SW480 (cell line): ENCODE measurements around the gene DHX58.

Source experiments
- DNase-seq: peaks from one replicate; pipeline ENCODE4 v3.0.0-alpha.2; 2016; ENCODE audit warnings: low spot score

DHX58 gene

DNA sequence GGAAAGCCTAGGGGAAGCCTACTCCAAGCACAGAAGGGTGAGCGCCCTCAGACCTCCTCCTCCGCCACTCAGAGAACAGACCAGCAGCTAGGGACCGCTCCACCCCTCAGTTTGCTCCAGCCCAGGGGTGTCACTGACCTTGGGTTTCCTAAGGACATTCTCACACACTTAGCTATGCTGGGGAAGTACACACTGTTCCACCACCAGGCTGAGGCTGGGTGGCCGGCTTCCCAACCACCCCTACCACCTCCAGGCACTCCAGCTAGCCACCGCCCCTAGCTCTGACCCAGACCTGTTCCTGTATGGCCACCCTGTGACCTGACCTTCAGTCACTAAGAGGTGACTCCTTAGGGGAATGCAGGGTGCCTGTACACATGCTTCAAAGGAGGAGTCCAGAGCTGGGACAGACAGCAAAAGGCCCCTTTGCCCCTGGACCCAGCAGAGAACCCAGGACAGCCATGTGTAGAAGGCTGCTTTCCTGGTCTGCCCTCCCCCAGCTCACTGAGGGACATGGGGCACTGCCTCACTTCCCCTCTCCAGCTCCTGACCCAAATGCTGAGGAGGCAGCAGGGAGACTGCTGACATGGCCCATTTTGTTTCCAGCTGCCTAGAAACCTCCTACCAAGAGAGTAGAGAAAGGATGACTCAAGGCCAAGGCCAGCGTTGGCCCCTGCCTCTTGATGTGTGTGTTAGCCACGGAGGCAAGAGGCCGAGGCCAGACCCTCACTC, 16.8 kb upstream of the DHX58 start:
- DNase-seq: no peak

- no peak for DNase-seq
Observed at GRCh38 chr17:42127414-42127813, 14.9 kb upstream of the DHX58 start.

- no peak for DNase-seq
Observed at GRCh38 chr17:42126836-42127235, 14.3 kb upstream of the DHX58 start.

DNA sequence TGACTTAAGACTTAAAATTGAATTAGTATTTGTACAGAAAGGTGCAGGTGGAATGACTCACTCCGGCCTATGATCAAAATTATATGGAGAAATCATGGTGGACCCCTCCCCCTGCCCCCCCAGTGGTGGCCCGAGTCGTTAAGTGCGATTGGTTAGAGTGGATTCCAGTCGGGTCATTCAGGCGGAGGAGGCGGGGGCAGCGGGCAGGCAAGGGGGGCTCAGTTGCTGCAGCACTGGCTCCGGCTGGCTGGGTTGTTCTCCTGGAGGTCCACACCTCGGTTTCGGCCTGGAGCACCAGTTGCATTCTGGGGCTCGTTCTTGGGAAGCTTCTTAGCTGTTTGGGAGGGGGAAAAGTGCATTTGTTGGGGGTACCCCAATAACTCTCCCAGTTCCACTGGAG, 13.1 kb upstream of the DHX58 start:
- DNase-seq: no peak

GRCh38 chr17:42124256-42124655, 11.7 kb upstream of the DHX58 start:
- no peak for DNase-seq

DNA sequence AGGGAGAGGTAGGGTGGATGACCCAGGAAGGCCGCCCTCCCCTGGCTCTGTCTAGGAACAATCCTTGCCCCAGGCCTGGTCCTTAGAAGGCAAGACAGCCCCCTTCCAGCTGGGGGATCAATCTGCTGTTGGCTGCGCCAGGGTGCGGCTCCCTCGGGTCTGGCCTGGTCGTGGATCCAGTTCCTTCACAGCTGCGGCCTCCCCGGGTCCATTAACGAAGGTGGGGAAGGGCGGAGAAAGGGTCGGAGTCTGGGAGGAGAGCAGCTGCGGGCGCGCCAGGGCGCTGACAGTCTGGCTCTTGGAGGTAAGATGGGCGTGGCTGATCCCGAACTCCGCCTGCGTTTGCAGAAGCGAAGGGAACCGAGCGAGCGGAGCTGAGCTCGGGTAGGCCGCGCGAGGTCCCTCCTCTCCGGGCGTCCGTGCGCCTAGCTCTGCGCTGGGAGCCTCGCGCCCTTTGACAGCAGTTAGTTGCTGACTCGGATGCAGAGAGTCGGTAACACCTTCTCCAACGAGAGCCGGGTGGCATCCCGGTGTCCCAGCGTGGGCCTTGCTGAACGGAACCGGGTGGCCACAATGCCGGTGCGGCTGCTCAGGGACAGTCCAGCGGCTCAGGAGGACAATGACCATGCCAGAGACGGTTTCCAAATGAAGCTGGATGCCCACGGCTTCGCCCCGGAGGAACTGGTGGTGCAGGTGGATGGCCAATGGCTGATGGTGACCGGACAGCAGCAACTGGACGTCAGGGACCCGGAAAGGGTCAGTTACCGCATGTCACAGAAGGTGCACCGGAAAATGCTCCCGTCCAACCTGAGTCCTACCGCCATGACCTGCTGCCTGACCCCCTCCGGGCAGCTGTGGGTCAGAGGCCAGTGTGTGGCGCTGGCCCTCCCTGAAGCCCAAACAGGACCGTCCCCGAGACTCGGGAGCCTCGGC, 10.1 kb upstream of the DHX58 start, which contains the start of gene HSPB9:
Gene HSPB9, plus strand, starts transcription at position 434 of the 933 bp plus-strand sequence. Its CDS starts 47 bp downstream, at position 481.
- no peak for DNase-seq

DNA sequence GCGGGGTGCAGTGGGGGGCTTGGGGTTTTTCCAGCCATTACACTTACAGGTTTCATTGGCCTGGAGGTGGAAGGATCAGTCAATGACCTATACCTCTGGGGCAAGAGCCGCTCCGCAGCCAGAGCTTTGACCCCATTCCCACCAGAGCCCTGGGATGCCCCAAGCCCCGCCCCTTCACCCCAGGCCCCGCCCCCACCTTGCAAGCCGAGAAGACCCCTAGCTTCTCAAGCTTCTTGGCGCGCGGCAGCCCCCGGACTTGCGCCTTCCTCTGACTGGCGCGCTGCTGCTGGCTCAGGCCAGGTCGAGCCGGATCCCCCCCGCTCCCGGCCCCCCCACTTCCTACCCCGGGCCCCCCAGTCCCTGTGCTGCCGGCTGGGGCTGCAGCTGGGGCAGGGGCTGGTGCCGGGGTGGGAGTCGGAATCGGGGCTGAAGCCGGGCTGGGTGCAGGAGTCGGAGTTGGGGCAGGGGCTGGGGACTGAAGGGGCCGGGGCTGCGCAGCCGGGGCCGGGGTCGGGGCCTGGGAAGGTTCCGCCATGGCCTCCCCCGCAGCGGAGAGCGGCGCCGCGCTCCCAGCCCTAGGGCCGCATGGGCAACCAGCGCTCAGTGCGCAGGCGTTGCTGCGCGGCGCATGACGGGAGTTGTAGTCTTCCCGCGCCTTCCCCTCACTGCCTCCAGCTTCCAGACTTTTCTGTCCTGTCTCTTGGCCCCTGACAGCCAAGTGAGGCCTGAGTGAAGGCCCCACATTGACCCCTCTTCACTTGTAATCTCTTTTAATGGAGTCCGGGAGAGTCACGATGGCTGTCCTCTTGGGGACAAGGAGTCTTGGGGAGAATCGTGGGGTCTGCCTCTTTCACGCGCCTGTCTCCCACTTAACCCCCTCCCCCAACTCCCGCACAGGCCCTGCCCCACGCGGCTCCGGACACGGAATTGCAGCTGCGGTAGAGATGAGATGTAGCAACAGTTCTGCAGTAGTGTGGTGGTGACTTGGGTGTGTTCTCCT, 8.6 kb upstream of the DHX58 start, which contains the start of gene KAT2A:
Gene KAT2A, minus strand, starts transcription at position 598 of the 1,000 bp plus-strand sequence. Its CDS starts 63 bp downstream, at position 535.
- peak; percentile 78 for DNase-seq

- no peak for DNase-seq
Observed at GRCh38 chr17:42120161-42120769, 7.8 kb upstream of the DHX58 start.

DNA sequence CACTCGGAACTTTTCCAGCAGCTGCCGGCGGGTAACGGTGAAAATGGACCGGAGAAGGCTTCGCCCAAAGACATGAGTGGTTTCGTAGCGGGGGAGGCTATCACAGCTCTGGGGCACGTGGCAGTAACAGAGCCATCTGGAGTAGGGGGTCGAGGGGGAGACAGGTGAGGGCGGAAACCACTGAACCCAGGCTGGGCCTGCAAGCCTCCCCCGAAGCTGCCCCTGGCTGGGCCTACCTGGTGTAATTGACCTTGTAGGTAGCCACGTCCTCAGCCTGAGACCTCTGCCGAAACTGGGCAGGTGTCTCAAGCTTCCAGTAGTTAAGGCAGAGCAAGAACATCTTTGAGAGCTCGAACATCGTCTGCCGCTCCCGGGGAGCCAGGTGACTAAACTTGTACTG, 6.8 kb upstream of the DHX58 start:
- no peak for DNase-seq

- peak; percentile 32 for DNase-seq
Observed at GRCh38 chr17:42118545-42118944, 6.0 kb upstream of the DHX58 start.

GRCh38 chr17:42118126-42118510, 5.6 kb upstream of the DHX58 start:
- no peak for DNase-seq

GRCh38 chr17:42117397-42118125, 5.0 kb upstream of the DHX58 start:
- no peak for DNase-seq

DNA sequence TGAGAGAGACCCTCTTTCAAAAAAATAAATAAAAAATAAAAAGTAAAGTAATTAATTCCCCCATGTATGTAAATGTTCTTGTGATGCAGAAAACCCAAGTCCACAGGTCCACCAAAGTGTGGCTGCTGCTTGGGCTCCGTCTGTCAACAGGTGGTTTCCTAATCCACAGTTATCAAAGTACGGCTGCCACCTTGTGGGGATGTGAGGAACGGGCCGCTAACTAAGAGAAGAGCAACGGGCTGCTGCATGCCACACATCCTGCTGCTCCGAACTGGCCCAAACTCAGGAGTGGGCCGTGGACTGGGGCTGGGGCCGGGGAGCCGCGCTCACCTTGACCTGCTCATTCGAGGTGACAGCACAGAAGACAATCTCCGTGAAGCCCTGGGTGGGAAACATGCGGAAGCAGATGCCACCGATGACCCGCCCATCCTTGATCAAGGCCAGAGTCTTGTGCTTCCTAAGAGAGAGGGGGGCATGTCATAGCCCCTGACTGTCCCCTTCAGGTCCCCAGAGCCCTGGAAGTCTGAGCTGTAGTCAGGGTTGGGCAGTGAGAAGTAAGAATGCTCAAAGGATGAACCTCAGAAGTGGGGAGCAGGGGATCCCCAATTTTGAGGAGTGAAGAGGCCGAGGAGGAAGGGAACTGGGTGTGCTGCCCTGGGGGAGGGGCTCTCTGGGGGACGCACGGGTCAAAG, 4.3 kb upstream of the DHX58 start:
- DNase-seq: peak; percentile 79

DNA sequence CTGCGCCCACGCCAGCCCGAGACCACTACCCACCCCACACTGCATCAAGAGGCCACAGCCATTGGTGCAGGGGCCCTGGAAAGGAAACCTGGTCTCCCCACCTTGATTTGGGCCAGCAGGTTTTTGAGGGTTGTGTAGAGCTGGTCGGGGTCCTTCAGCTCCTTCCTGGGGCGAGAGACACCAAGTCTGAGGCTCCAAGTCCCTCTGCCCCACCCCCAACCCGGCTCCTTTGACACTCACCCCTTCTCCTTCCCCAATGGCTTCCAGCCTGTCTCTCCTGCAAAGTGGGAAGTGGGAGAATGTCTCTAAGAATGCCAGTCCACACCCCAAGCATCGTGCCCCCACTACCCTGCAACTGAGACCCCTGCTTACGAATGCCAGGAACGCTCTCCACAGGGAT, 1.6 kb upstream of the DHX58 start:
- DNase-seq: no peak

- DNase-seq: no peak
Observed at GRCh38 chr17:42113293-42114069, 967 bp upstream of the DHX58 start.

DNA sequence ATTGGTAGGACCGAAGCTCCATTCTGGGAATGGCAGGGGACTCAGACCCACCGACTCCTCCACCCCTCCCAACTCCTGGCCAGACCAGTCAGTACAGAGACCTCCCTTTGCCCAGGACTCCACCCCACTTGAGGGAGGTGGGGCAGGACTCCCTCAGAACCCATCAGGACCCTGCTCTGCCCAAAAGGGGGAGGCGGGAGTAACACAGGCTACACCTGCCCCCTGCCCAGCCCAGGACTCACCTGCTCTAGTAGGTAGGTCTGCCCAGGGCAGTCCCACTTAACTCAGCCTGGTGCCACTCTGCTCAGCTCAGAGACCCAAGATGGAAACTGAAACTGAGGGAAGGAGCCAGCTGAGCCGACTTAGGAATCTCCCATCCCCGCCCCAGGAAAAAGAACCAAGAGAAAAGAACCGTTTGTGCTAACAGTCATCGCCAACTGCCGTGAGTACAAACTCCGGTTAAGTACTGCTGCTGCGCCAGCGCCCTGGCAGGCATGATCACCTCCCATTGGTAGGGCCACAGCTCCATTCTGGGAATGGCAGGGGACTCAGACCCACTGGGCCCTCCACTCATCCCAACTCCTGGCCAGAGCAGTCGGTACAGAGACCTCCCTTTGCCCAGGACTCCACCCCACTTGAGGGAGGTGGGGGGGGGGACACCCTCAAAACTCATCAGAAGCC, 503 bp downstream of the DHX58 start:
- no peak for DNase-seq

DNA sequence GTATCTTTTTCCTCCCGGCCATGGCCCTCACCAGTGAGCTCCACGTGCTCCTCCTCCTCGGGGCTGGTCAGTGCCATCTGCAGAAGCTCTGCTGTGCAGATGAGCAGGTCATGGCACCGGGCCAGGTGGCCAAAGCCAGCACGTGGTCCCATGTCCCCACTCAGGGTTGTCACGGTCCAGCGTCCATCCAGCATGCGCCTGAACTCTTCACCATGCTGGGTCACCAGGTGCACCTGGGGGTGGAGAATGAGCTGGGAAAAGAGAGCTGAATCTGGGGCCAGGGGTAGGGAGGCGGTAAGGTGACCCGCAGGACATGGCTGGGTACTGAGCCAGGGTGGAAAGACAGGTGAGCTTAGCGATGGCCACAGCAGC, 1.3 kb downstream of the DHX58 start:
- DNase-seq: no peak
